ENCODE data around the gene TJP3. TPM values are rescaled to one million over a fixed set of nuclear protein-coding genes. Genes with fewer than 3 reads are reported as not detected.

TJP3 gene, protein sequence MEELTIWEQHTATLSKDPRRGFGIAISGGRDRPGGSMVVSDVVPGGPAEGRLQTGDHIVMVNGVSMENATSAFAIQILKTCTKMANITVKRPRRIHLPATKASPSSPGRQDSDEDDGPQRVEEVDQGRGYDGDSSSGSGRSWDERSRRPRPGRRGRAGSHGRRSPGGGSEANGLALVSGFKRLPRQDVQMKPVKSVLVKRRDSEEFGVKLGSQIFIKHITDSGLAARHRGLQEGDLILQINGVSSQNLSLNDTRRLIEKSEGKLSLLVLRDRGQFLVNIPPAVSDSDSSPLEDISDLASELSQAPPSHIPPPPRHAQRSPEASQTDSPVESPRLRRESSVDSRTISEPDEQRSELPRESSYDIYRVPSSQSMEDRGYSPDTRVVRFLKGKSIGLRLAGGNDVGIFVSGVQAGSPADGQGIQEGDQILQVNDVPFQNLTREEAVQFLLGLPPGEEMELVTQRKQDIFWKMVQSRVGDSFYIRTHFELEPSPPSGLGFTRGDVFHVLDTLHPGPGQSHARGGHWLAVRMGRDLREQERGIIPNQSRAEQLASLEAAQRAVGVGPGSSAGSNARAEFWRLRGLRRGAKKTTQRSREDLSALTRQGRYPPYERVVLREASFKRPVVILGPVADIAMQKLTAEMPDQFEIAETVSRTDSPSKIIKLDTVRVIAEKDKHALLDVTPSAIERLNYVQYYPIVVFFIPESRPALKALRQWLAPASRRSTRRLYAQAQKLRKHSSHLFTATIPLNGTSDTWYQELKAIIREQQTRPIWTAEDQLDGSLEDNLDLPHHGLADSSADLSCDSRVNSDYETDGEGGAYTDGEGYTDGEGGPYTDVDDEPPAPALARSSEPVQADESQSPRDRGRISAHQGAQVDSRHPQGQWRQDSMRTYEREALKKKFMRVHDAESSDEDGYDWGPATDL
- 19.8 and 23.9 TPM in 2 replicates for total RNA-seq (2014; rRNA removed; shearing (Covaris generic))
- 14.1 and 18.2 TPM in 2 replicates for polyA plus RNA-seq (2016; fragmentation: Nextera tagmentation; extraction: Ambion mirVana)
- long read RNA-seq, transcript TJP3-207 (21 exons, 3,068 nt), result major isoform, 5 of 6 reads
- long read RNA-seq, partial matches to known transcripts, result 1 of 6 reads
- long read RNA-seq, other reads (novel, unspliced or antisense), result 0 of 6 reads

DNA sequence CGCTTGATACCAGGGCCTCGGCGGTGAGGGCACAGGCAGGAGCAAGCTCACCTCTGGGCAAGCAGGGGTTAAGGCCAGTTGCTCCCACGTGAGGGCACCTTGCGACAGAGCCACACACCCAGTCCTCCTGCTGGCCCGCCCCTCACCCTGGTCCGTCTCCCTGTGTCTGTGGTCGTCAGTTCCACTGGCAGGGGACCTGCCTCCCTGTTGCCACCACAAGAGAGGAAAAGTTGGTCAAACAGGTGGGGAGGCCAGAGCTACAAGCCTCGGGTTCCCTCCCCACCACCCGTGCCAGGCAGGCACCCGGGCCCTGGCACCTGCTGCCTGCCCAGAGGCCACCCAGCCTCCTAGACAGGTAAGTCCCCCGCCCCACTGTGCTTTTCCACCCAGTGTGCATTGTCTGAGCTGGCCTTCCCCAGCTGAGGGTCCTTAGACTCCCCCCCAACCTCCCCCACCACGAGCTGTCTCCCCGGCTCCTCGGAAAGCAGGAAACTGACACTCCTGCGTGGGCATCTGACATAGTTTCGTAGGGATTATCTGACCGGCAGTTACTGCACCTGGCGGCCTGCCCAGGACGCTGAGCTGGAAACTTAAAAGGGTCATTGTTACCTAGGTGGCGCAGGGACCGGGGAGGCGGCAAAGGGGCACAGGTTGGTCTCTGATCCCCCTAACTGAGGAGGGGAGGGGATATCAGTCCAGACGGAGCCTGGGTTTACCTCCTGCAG lies at the start of gene TJP3:
TJP3 (plus strand) TSS at position 178 of the 725 bp plus-strand sequence. CDS start 20,049 bp downstream, outside the sequence.
- H3K36me3 Mint-ChIP-seq (ENCODE audit: low read depth), result no peaks in the 10 kb centered on the region
- Histone ChIP-seq H3K27me3 (ENCODE audit: insufficient read depth) (no peaks in the 10 kb centered on the region), H3K36me3 (ENCODE audit: insufficient read depth) (no peaks in the 10 kb centered on the region), H3K27ac (ENCODE audit: low read depth) (no peak within 1 kb of the TSS), H4K20me1 (replicated peaks; ENCODE audit: insufficient read depth) (no peaks in the 10 kb centered on the region), H3K4me2 (peak within 1 kb of the TSS; percentile 51; the same call in 1 of the 2 replicates), H2AFZ (peak within 1 kb of the TSS; percentile 69), H3K4me3 (no peak within 1 kb of the TSS; the same call in 1 of the 2 replicates), H3K79me2 (replicated peaks; ENCODE audit: insufficient read depth) (no peaks in the 10 kb centered on the region), H3F3A (replicated peaks; ENCODE audit: low read depth) (0 out of 2 replicates have a peak, but pooled peaks cover 2% of the 10 kb centered on the region), H3K9me2 (ENCODE audit: insufficient read depth) (no peaks in the 10 kb centered on the region), H3K4me1 (ENCODE audit: insufficient read depth) (peaks cover 20% of the 10 kb centered on the region)
- peak; percentile 44 for DNase-seq (ENCODE audit: low spot score)
- peaks cover 6% of the 10 kb centered on the region for H3K27me3 Mint-ChIP-seq (ENCODE audit: insufficient read depth, low read depth, poor library complexity)
- ATAC-seq, result peak; percentile 39
- no peak within 1 kb of the TSS for H3K27ac Mint-ChIP-seq
- no peaks in the 10 kb centered on the region; the same call in 2 of the 3 replicates for H3K9me3 Mint-ChIP-seq
- TF ChIP-seq, protein P1, sequence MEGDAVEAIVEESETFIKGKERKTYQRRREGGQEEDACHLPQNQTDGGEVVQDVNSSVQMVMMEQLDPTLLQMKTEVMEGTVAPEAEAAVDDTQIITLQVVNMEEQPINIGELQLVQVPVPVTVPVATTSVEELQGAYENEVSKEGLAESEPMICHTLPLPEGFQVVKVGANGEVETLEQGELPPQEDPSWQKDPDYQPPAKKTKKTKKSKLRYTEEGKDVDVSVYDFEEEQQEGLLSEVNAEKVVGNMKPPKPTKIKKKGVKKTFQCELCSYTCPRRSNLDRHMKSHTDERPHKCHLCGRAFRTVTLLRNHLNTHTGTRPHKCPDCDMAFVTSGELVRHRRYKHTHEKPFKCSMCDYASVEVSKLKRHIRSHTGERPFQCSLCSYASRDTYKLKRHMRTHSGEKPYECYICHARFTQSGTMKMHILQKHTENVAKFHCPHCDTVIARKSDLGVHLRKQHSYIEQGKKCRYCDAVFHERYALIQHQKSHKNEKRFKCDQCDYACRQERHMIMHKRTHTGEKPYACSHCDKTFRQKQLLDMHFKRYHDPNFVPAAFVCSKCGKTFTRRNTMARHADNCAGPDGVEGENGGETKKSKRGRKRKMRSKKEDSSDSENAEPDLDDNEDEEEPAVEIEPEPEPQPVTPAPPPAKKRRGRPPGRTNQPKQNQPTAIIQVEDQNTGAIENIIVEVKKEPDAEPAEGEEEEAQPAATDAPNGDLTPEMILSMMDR (conservative IDR thresholded peaks at IDR 0.05; ENCODE audit: low read depth in 2 of 2), result 0 out of 4 replicates have a peak, but pooled peaks of 1 of the 2 experiments have one; percentile 9
- TF ChIP-seq JUNB (IDR thresholded peaks at IDR 0.05; ENCODE audit: unreplicated experiment), result no peak
- TF ChIP-seq NANOG (IDR thresholded peaks at IDR 0.05; ENCODE audit: borderline replicate concordance), result no peak
- TF ChIP-seq, protein P2, sequence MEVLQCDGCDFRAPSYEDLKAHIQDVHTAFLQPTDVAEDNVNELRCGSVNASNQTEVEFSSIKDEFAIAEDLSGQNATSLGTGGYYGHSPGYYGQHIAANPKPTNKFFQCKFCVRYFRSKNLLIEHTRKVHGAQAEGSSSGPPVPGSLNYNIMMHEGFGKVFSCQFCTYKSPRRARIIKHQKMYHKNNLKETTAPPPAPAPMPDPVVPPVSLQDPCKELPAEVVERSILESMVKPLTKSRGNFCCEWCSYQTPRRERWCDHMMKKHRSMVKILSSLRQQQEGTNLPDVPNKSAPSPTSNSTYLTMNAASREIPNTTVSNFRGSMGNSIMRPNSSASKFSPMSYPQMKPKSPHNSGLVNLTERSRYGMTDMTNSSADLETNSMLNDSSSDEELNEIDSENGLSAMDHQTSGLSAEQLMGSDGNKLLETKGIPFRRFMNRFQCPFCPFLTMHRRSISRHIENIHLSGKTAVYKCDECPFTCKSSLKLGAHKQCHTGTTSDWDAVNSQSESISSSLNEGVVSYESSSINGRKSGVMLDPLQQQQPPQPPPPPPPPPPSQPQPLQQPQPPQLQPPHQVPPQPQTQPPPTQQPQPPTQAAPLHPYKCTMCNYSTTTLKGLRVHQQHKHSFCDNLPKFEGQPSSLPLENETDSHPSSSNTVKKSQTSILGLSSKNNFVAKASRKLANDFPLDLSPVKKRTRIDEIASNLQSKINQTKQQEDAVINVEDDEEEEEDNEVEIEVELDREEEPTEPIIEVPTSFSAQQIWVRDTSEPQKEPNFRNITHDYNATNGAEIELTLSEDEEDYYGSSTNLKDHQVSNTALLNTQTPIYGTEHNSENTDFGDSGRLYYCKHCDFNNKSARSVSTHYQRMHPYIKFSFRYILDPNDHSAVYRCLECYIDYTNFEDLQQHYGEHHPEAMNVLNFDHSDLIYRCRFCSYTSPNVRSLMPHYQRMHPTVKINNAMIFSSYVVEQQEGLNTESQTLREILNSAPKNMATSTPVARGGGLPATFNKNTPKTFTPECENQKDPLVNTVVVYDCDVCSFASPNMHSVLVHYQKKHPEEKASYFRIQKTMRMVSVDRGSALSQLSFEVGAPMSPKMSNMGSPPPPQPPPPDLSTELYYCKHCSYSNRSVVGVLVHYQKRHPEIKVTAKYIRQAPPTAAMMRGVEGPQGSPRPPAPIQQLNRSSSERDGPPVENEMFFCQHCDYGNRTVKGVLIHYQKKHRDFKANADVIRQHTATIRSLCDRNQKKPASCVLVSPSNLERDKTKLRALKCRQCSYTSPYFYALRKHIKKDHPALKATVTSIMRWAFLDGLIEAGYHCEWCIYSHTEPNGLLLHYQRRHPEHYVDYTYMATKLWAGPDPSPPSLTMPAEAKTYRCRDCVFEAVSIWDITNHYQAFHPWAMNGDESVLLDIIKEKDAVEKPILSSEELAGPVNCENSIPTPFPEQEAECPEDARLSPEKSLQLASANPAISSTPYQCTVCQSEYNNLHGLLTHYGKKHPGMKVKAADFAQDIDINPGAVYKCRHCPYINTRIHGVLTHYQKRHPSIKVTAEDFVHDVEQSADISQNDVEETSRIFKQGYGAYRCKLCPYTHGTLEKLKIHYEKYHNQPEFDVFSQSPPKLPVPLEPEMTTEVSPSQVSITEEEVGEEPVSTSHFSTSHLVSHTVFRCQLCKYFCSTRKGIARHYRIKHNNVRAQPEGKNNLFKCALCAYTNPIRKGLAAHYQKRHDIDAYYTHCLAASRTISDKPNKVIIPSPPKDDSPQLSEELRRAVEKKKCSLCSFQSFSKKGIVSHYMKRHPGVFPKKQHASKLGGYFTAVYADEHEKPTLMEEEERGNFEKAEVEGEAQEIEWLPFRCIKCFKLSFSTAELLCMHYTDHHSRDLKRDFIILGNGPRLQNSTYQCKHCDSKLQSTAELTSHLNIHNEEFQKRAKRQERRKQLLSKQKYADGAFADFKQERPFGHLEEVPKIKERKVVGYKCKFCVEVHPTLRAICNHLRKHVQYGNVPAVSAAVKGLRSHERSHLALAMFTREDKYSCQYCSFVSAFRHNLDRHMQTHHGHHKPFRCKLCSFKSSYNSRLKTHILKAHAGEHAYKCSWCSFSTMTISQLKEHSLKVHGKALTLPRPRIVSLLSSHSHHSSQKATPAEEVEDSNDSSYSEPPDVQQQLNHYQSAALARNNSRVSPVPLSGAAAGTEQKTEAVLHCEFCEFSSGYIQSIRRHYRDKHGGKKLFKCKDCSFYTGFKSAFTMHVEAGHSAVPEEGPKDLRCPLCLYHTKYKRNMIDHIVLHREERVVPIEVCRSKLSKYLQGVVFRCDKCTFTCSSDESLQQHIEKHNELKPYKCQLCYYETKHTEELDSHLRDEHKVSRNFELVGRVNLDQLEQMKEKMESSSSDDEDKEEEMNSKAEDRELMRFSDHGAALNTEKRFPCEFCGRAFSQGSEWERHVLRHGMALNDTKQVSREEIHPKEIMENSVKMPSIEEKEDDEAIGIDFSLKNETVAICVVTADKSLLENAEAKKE (CRISPR knock-in tag; IDR thresholded peaks at IDR 0.05), result no peak
- H3K4me1 Mint-ChIP-seq, result peaks cover 11% of the 10 kb centered on the region; the same call in 2 of the 3 replicates
- no peak within 1 kb of the TSS for H3K4me3 Mint-ChIP-seq

Data from GM23338 (cell line).